GM23338 (cell line): ENCODE data around the gene IKBKE. TPM values are rescaled to one million over a fixed set of nuclear protein-coding genes. Genes with fewer than 3 reads are reported as not detected.

Experiments
- ATAC-seq: fragments of 200-7000 bp; cut with Tn5 transposase; 3 replicates; pipeline ENCODE4 v1.9.1; 2020
- DNase-seq: peaks from one replicate; pipeline ENCODE4 v3.0.0-alpha.2; 2015; ENCODE audit warnings: low spot score
- H2AFZ ChIP-seq: fragments of 200-600 bp; sonication (generic); 2 replicates; pipeline ENCODE4 v1.8.0; 2016; ENCODE audit warnings: antibody characterized with exemption, mild to moderate bottlenecking, moderate library complexity
- H3F3A ChIP-seq: fragments of 200-600 bp; sonication (generic); replicated peaks from 2 replicates; pipeline ENCODE4 v1.8.0; 2017; ENCODE audit warnings: antibody characterized with exemption, mixed run types, low read depth
- H3K27ac ChIP-seq: fragments of 200-600 bp; sonication (generic); 2 replicates; pipeline ENCODE4 v1.6.1; 2016; ENCODE audit warnings: low read depth
- H3K27me3 ChIP-seq: fragments of 200-600 bp; sonication (generic); 2 replicates; pipeline ENCODE4 v1.8.0; 2016; ENCODE audit warnings: mild to moderate bottlenecking, mixed run types, moderate library complexity; ENCODE audit not compliant: insufficient read depth
- H3K36me3 ChIP-seq: fragments of 200-600 bp; sonication (generic); 2 replicates; pipeline ENCODE4 v1.8.0; 2016; ENCODE audit warnings: mild to moderate bottlenecking; ENCODE audit not compliant: insufficient read depth
- H3K4me1 ChIP-seq: fragments of 200-600 bp; sonication (generic); 2 replicates; pipeline ENCODE4 v1.8.0; 2016; ENCODE audit warnings: mild to moderate bottlenecking, moderate library complexity; ENCODE audit not compliant: insufficient read depth
- H3K4me2 ChIP-seq: fragments of 200-600 bp; sonication (generic); 2 replicates; pipeline ENCODE4 v1.7.1; 2017; ENCODE audit warnings: mixed run types
- H3K4me3 ChIP-seq: fragments of 200-600 bp; sonication (generic); 2 replicates; pipeline ENCODE4 v1.6.1; 2016; ENCODE audit warnings: mixed run types
- H3K79me2 ChIP-seq: fragments of 200-600 bp; sonication (generic); replicated peaks from 2 replicates; pipeline ENCODE4 v1.8.0; 2017; ENCODE audit warnings: mild to moderate bottlenecking; ENCODE audit not compliant: insufficient read depth
- H3K9me2 ChIP-seq: fragments of 200-600 bp; sonication (generic); 2 replicates; pipeline ENCODE4 v1.8.0; 2017; ENCODE audit not compliant: insufficient read depth
- H4K20me1 ChIP-seq: fragments of 200-600 bp; sonication (generic); replicated peaks from 2 replicates; pipeline ENCODE4 v1.8.0; 2017; ENCODE audit warnings: mild to moderate bottlenecking; ENCODE audit not compliant: insufficient read depth
- H3K27ac Mint-ChIP-seq: 2 replicates; pipeline ENCODE4 v1.8.0; 2020; ENCODE audit warnings: inconsistent platforms, mild to moderate bottlenecking, moderate library complexity, mixed read lengths
- H3K27me3 Mint-ChIP-seq: 3 replicates; pipeline ENCODE4 v1.8.0; 2022; ENCODE audit warnings: low read depth, mild to moderate bottlenecking, moderate library complexity, mixed read lengths, inconsistent platforms; ENCODE audit not compliant: insufficient read depth, poor library complexity
- H3K36me3 Mint-ChIP-seq: 3 replicates; pipeline ENCODE4 v1.8.0; 2021; ENCODE audit warnings: low read depth, mild to moderate bottlenecking, inconsistent platforms, moderate library complexity, mixed read lengths
- H3K4me1 Mint-ChIP-seq: 3 replicates; pipeline ENCODE4 v1.8.0; 2020; ENCODE audit warnings: mild to moderate bottlenecking, inconsistent platforms, mixed read lengths
- H3K4me3 Mint-ChIP-seq: 3 replicates; pipeline ENCODE4 v1.8.0; 2021; ENCODE audit warnings: moderate library complexity, mild to moderate bottlenecking, inconsistent platforms, mixed read lengths
- H3K9me3 Mint-ChIP-seq: 3 replicates; pipeline ENCODE4 v1.8.0; 2020; ENCODE audit warnings: moderate library complexity, mild to moderate bottlenecking, inconsistent platforms, mixed read lengths
- CREB1 ChIP-seq: fragments of 250-450 bp; sonication (Bioruptor Pico); IDR thresholded peaks from 2 replicates; pipeline ENCODE4 v1.5.0; 2020; ENCODE audit warnings: low read depth, mild to moderate bottlenecking, moderate library complexity
- NANOG ChIP-seq: IDR thresholded peaks from 2 replicates; pipeline ENCODE4 v1.6.1; 2016; ENCODE audit warnings: antibody characterized with exemption, borderline replicate concordance
- STAT1 ChIP-seq: IDR thresholded peaks from one replicate; pipeline ENCODE4 v1.6.1; 2016; ENCODE audit warnings: antibody characterized with exemption; ENCODE audit not compliant: unreplicated experiment
- ZNF114 ChIP-seq: fragments of 250-450 bp; sonication (Bioruptor Pico); IDR thresholded peaks from 2 replicates; pipeline ENCODE4 v1.5.0; 2020; ENCODE audit warnings: mild to moderate bottlenecking, moderate library complexity
- polyA plus RNA-seq: library from polyadenylated mRNA; unstranded; fragments of >200 nt; fragmentation: Nextera tagmentation; extraction: Ambion mirVana; gene quantifications from 2 replicates; pipeline ENCODE4 v1.2.1, GENCODE V29; 2016
- total RNA-seq: library from RNA; depleted of rRNA; stranded (reverse); fragments of >200 nt; shearing (Covaris generic); gene quantifications from 2 replicates; pipeline ENCODE4 v1.2.3, GENCODE V29; 2014
- TF ChIP-seq, protein P1 (sequence below): fragments of 250-450 bp; sonication (Bioruptor Pico); IDR thresholded peaks from 2 replicates; pipeline ENCODE4 v1.5.0; 2020; ENCODE audit warnings: mild to moderate bottlenecking, moderate library complexity
- TF ChIP-seq, protein P2 (sequence below): IDR thresholded peaks from one replicate; pipeline ENCODE4 v1.6.1; 2018; ENCODE audit warnings: antibody characterized with exemption; ENCODE audit not compliant: unreplicated experiment

Gene IKBKE
- total and polyA plus RNA-seq, 2 experiments from 2014 or later = 4.8 to 11.1 TPM

DNA sequence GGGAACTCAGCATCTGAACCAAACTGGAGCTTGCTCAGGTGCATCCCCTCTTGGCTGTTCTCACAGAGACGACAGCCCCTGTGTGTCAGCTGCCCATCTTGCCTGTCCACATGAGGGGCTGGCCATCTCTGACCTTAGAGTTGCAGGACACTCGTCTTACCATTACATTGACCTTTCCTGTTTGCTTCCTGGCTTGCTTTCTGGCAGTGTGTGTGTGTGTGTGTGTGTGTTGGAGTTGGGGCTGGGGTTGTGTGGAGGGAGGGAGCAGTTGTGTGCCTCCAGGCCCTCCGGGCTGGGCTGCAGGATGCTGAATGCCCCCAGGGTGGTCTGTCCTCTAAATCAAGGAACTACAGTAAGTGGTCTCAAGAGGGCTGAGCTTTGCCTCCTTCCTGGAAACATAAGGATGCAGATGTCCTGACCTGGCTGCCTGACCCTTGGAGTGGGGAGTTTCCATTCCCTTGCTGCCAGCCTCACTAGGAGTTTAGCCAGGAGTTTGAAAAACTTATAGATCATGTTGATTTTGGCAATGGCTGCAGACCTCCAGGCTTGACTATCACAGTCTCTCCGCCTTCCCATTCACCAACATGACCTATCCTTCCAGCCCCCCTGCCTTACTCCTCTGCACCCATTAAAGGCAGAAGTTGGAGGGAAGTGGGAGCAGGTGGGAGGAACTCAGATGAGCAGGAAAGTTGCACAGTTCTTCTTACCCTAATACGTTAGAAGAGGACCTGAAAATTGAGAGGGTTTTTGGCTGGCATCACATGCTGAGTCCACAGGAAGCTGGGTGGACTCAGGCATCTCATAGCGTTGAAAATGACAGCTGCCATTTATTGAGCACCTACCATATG lies 56.0 kb downstream of the IKBKE start (continued):
- TF ChIP-seq, protein P1, sequence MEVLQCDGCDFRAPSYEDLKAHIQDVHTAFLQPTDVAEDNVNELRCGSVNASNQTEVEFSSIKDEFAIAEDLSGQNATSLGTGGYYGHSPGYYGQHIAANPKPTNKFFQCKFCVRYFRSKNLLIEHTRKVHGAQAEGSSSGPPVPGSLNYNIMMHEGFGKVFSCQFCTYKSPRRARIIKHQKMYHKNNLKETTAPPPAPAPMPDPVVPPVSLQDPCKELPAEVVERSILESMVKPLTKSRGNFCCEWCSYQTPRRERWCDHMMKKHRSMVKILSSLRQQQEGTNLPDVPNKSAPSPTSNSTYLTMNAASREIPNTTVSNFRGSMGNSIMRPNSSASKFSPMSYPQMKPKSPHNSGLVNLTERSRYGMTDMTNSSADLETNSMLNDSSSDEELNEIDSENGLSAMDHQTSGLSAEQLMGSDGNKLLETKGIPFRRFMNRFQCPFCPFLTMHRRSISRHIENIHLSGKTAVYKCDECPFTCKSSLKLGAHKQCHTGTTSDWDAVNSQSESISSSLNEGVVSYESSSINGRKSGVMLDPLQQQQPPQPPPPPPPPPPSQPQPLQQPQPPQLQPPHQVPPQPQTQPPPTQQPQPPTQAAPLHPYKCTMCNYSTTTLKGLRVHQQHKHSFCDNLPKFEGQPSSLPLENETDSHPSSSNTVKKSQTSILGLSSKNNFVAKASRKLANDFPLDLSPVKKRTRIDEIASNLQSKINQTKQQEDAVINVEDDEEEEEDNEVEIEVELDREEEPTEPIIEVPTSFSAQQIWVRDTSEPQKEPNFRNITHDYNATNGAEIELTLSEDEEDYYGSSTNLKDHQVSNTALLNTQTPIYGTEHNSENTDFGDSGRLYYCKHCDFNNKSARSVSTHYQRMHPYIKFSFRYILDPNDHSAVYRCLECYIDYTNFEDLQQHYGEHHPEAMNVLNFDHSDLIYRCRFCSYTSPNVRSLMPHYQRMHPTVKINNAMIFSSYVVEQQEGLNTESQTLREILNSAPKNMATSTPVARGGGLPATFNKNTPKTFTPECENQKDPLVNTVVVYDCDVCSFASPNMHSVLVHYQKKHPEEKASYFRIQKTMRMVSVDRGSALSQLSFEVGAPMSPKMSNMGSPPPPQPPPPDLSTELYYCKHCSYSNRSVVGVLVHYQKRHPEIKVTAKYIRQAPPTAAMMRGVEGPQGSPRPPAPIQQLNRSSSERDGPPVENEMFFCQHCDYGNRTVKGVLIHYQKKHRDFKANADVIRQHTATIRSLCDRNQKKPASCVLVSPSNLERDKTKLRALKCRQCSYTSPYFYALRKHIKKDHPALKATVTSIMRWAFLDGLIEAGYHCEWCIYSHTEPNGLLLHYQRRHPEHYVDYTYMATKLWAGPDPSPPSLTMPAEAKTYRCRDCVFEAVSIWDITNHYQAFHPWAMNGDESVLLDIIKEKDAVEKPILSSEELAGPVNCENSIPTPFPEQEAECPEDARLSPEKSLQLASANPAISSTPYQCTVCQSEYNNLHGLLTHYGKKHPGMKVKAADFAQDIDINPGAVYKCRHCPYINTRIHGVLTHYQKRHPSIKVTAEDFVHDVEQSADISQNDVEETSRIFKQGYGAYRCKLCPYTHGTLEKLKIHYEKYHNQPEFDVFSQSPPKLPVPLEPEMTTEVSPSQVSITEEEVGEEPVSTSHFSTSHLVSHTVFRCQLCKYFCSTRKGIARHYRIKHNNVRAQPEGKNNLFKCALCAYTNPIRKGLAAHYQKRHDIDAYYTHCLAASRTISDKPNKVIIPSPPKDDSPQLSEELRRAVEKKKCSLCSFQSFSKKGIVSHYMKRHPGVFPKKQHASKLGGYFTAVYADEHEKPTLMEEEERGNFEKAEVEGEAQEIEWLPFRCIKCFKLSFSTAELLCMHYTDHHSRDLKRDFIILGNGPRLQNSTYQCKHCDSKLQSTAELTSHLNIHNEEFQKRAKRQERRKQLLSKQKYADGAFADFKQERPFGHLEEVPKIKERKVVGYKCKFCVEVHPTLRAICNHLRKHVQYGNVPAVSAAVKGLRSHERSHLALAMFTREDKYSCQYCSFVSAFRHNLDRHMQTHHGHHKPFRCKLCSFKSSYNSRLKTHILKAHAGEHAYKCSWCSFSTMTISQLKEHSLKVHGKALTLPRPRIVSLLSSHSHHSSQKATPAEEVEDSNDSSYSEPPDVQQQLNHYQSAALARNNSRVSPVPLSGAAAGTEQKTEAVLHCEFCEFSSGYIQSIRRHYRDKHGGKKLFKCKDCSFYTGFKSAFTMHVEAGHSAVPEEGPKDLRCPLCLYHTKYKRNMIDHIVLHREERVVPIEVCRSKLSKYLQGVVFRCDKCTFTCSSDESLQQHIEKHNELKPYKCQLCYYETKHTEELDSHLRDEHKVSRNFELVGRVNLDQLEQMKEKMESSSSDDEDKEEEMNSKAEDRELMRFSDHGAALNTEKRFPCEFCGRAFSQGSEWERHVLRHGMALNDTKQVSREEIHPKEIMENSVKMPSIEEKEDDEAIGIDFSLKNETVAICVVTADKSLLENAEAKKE (CRISPR knock-in tag) = no peak

DNA sequence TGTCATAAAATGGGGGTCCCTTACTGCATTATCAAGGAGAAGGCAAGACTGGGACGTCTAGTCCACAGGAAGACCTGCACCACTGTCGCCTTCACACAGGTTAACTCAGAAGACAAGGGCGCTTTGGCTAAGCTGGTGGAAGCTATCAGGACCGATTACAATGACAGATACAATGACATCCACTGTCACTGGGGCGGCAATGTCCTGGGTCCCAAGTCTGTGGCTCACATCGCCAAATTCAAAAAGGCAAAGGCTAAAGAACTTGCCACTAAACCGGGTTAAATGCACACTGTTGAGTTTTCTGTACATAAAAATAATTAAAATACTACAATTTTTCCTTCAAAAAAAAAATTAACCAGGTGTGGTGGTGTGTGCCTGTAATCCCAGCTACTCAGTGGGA lies 59.1 kb downstream of the IKBKE start:
- no peaks in the 10 kb centered on the region for H4K20me1 ChIP-seq
- peaks cover 5% of the 10 kb centered on the region for H3K27me3 Mint-ChIP-seq
- H3K4me2 ChIP-seq = no peak overlapping the region
- H3K36me3 ChIP-seq = no peaks in the 10 kb centered on the region
- no peaks in the 10 kb centered on the region for H3K27me3 ChIP-seq
- TF ChIP-seq NANOG (no peak), STAT1 (no peak), CREB1 (CRISPR knock-in tag) (no peak), ZNF114 (CRISPR knock-in tag) (no peak)
- TF ChIP-seq, protein P2, sequence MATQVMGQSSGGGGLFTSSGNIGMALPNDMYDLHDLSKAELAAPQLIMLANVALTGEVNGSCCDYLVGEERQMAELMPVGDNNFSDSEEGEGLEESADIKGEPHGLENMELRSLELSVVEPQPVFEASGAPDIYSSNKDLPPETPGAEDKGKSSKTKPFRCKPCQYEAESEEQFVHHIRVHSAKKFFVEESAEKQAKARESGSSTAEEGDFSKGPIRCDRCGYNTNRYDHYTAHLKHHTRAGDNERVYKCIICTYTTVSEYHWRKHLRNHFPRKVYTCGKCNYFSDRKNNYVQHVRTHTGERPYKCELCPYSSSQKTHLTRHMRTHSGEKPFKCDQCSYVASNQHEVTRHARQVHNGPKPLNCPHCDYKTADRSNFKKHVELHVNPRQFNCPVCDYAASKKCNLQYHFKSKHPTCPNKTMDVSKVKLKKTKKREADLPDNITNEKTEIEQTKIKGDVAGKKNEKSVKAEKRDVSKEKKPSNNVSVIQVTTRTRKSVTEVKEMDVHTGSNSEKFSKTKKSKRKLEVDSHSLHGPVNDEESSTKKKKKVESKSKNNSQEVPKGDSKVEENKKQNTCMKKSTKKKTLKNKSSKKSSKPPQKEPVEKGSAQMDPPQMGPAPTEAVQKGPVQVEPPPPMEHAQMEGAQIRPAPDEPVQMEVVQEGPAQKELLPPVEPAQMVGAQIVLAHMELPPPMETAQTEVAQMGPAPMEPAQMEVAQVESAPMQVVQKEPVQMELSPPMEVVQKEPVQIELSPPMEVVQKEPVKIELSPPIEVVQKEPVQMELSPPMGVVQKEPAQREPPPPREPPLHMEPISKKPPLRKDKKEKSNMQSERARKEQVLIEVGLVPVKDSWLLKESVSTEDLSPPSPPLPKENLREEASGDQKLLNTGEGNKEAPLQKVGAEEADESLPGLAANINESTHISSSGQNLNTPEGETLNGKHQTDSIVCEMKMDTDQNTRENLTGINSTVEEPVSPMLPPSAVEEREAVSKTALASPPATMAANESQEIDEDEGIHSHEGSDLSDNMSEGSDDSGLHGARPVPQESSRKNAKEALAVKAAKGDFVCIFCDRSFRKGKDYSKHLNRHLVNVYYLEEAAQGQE = no peak
- no peak overlapping the region for H3K27ac Mint-ChIP-seq
- H3F3A ChIP-seq = no peaks in the 10 kb centered on the region
- H3K27ac ChIP-seq = no peak overlapping the region
- H2AFZ ChIP-seq = no peak overlapping the region
- H3K4me1 ChIP-seq = no peaks in the 10 kb centered on the region
- no peak overlapping the region for H3K4me3 Mint-ChIP-seq
- no peaks in the 10 kb centered on the region for H3K9me3 Mint-ChIP-seq
- no peaks in the 10 kb centered on the region for H3K4me1 Mint-ChIP-seq
- H3K9me2 ChIP-seq = no peaks in the 10 kb centered on the region
- DNase-seq = no peak
- no peak overlapping the region for H3K4me3 ChIP-seq
- no peaks in the 10 kb centered on the region for H3K36me3 Mint-ChIP-seq
- no peak for ATAC-seq
- H3K79me2 ChIP-seq = no peaks in the 10 kb centered on the region
